ENCODE measurements around the gene TNRC6B.

TNRC6B gene

GRCh38 chr22:40270031-40270430, 92.3 kb downstream of the TNRC6B start:
- no peaks in the 10 kb centered on the region for H3K4me1 ChIP-seq (ENCODE audit: control insufficient read depth in 1 of 2, insufficient read depth in 2 of 2, low read length in 2 of 2)
- no peak overlapping the region for H3K4me3 ChIP-seq (ENCODE audit: low read depth in 1 of 2, low read length in 2 of 2)
- H3K9me3 ChIP-seq (ENCODE audit: control insufficient read depth in 1 of 2, low read length in 2 of 2) = no peaks in the 10 kb centered on the region
- peaks cover 22 to 30% of the 10 kb centered on the region in 2 donors for H3K36me3 ChIP-seq (ENCODE audit: control insufficient read depth in 1 of 2, insufficient read depth in 2 of 2, low read length in 2 of 2)
- H3K27me3 ChIP-seq (ENCODE audit: low read depth, low read length) = no peaks in the 10 kb centered on the region
- H3K27ac ChIP-seq (ENCODE audit: low read length) = no peak overlapping the region

GRCh38 chr22:40270748-40271373, 93.1 kb downstream of the TNRC6B start:
- peaks cover 18 to 22% of the 10 kb centered on the region in 2 donors for H3K36me3 ChIP-seq (ENCODE audit: control insufficient read depth in 1 of 2, insufficient read depth in 2 of 2, low read length in 2 of 2)
- no peaks in the 10 kb centered on the region for H3K9me3 ChIP-seq (ENCODE audit: control insufficient read depth in 1 of 2, low read length in 2 of 2)
- H3K4me3 ChIP-seq (ENCODE audit: low read depth in 1 of 2, low read length in 2 of 2) = no peak overlapping the region
- H3K27me3 ChIP-seq (ENCODE audit: low read depth, low read length) = no peaks in the 10 kb centered on the region
- no peak overlapping the region for H3K27ac ChIP-seq (ENCODE audit: low read length)
- peaks cover 0 to under 1% of the 10 kb centered on the region in 2 donors for H3K4me1 ChIP-seq (ENCODE audit: control insufficient read depth in 1 of 2, insufficient read depth in 2 of 2, low read length in 2 of 2)

- Histone ChIP-seq H3K4me1 (ENCODE audit: control insufficient read depth in 1 of 2, insufficient read depth in 2 of 2, low read length in 2 of 2) (peaks cover 0 to 4% of the 10 kb centered on the region in 2 donors), H3K36me3 (ENCODE audit: control insufficient read depth in 1 of 2, insufficient read depth in 2 of 2, low read length in 2 of 2) (peaks cover 15 to 17% of the 10 kb centered on the region in 2 donors), H3K27me3 (ENCODE audit: low read depth, low read length) (no peaks in the 10 kb centered on the region), H3K4me3 (ENCODE audit: low read depth in 1 of 2, low read length in 2 of 2) (no peak overlapping the region), H3K9me3 (ENCODE audit: control insufficient read depth in 1 of 2, low read length in 2 of 2) (no peaks in the 10 kb centered on the region), H3K27ac (ENCODE audit: low read length) (no peak overlapping the region)
Observed at GRCh38 chr22:40271440-40271839, 93.7 kb downstream of the TNRC6B start.

DNA sequence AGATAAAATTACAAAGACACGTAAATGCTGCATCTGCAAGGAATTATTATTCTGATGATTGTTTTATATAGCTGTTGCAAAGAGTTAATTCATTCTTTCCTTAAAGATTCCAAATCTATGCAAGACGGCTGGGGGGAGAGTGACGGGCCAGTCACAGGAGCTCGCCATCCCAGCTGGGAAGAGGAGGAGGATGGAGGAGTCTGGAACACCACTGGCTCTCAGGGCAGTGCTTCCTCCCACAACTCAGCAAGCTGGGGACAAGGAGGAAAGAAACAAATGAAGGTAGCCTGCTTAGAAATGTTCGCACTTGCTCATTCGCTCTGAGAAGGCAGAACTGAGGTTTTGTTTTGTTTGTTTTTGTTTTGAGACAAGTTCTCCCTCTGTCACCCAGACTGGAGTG, 95.6 kb downstream of the TNRC6B start:
- peaks cover 0 to 4% of the 10 kb centered on the region in 2 donors for H3K4me1 ChIP-seq (ENCODE audit: control insufficient read depth in 1 of 2, insufficient read depth in 2 of 2, low read length in 2 of 2)
- H3K9me3 ChIP-seq (ENCODE audit: control insufficient read depth in 1 of 2, low read length in 2 of 2) = no peaks in the 10 kb centered on the region
- no peak overlapping the region for H3K4me3 ChIP-seq (ENCODE audit: low read depth in 1 of 2, low read length in 2 of 2)
- no peak overlapping the region for H3K27ac ChIP-seq (ENCODE audit: low read length)
- peaks cover 9 to 17% of the 10 kb centered on the region in 2 donors for H3K36me3 ChIP-seq (ENCODE audit: control insufficient read depth in 1 of 2, insufficient read depth in 2 of 2, low read length in 2 of 2)
- no peaks in the 10 kb centered on the region for H3K27me3 ChIP-seq (ENCODE audit: low read depth, low read length)

- H3K27ac ChIP-seq (ENCODE audit: low read length) = peak overlapping the region; percentile 98
- peaks cover 33 to 37% of the 10 kb centered on the region in 2 donors for H3K36me3 ChIP-seq (ENCODE audit: control insufficient read depth in 1 of 2, insufficient read depth in 2 of 2, low read length in 2 of 2)
- H3K9me3 ChIP-seq (ENCODE audit: control insufficient read depth in 1 of 2, low read length in 2 of 2) = no peaks in the 10 kb centered on the region
- H3K4me3 ChIP-seq (ENCODE audit: low read depth in 1 of 2, low read length in 2 of 2) = peak overlapping the region in 1 of 2 donors; percentile 55
- H3K27me3 ChIP-seq (ENCODE audit: low read depth, low read length) = no peaks in the 10 kb centered on the region
- peaks cover 0 to 4% of the 10 kb centered on the region in 2 donors for H3K4me1 ChIP-seq (ENCODE audit: control insufficient read depth in 1 of 2, insufficient read depth in 2 of 2, low read length in 2 of 2)
Observed at GRCh38 chr22:40276996-40277823, 99.5 kb downstream of the TNRC6B start.

DNA sequence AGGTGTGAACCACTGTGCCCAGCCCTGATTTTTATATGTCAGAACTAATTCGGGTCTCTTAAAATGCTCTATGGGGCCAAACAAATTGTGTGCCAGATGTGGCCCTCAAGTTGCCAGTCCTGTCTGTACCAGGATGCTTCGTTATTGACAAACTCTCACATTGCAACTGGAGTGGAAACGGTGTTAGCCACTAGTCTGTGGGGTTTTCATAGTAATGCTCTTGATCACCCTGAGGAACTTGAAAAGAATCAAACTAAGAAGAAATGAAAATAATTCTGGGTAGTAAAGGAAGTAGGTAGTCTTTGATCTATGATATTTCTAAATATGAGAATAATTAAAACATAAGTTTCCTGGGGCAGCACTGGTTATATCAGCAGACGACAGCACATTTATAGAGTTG, 101.3 kb downstream of the TNRC6B start:
- Histone ChIP-seq H3K36me3 (ENCODE audit: control insufficient read depth in 1 of 2, insufficient read depth in 2 of 2, low read length in 2 of 2) (peaks cover 24 to 37% of the 10 kb centered on the region in 2 donors), H3K9me3 (ENCODE audit: control insufficient read depth in 1 of 2, low read length in 2 of 2) (no peaks in the 10 kb centered on the region), H3K4me3 (ENCODE audit: low read depth in 1 of 2, low read length in 2 of 2) (no peak overlapping the region), H3K4me1 (ENCODE audit: control insufficient read depth in 1 of 2, insufficient read depth in 2 of 2, low read length in 2 of 2) (peaks cover 0 to 4% of the 10 kb centered on the region in 2 donors), H3K27ac (ENCODE audit: low read length) (no peak overlapping the region), H3K27me3 (ENCODE audit: low read depth, low read length) (no peaks in the 10 kb centered on the region)

DNA sequence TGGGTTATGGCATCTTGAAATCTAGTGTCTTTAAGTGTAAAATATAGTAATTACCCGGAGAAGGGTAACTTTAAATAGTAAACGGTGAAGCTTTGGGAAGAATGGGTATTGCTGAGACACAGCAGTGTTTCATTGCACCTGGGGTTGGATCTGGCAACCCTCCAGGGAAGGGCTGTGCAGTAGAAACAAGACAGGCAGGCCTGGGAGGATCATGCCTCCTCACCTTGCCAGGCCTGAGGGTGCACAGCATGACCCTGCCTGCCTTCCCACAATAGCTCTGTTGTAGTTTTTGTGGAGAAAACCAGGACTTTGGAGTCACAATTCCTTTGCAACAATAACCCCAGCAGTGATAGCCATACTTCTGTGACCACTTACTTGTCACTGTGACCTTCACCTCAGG, 104.0 kb downstream of the TNRC6B start:
- Histone ChIP-seq H3K27me3 (ENCODE audit: low read depth, low read length) (no peaks in the 10 kb centered on the region), H3K9me3 (ENCODE audit: control insufficient read depth in 1 of 2, low read length in 2 of 2) (no peaks in the 10 kb centered on the region), H3K4me1 (ENCODE audit: control insufficient read depth in 1 of 2, insufficient read depth in 2 of 2, low read length in 2 of 2) (no peaks in the 10 kb centered on the region), H3K27ac (ENCODE audit: low read length) (no peak overlapping the region), H3K4me3 (ENCODE audit: low read depth in 1 of 2, low read length in 2 of 2) (no peak overlapping the region), H3K36me3 (ENCODE audit: control insufficient read depth in 1 of 2, insufficient read depth in 2 of 2, low read length in 2 of 2) (peaks cover 44 to 46% of the 10 kb centered on the region in 2 donors)

DNA sequence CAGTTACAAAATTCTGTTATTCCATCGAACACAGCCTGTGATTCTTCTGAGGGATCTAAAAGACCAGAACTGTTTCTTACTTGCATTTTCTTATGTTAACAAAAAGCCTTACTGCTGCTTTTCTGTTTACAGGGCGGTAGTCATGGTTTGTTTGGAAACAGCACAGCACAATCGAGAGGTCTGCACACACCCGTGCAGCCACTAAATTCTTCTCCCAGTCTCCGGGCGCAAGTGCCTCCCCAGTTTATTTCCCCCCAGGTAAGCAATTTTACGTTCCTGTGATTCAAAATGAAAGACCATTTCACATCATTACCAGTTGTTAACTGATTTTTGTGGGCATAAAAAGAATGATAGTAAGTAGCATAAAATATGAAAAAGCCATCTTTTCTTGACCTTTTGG, 107.8 kb downstream of the TNRC6B start:
- H3K27me3 ChIP-seq (ENCODE audit: low read depth, low read length) = no peaks in the 10 kb centered on the region
- H3K36me3 ChIP-seq (ENCODE audit: control insufficient read depth in 1 of 2, insufficient read depth in 2 of 2, low read length in 2 of 2) = peaks cover 56 to 60% of the 10 kb centered on the region in 2 donors
- H3K27ac ChIP-seq (ENCODE audit: low read length) = no peak overlapping the region
- H3K9me3 ChIP-seq (ENCODE audit: control insufficient read depth in 1 of 2, low read length in 2 of 2) = no peaks in the 10 kb centered on the region
- no peaks in the 10 kb centered on the region for H3K4me1 ChIP-seq (ENCODE audit: control insufficient read depth in 1 of 2, insufficient read depth in 2 of 2, low read length in 2 of 2)
- H3K4me3 ChIP-seq (ENCODE audit: low read depth in 1 of 2, low read length in 2 of 2) = no peak overlapping the region

GRCh38 chr22:40289991-40290459, 112.3 kb downstream of the TNRC6B start:
- Histone ChIP-seq H3K4me1 (ENCODE audit: control insufficient read depth in 1 of 2, insufficient read depth in 2 of 2, low read length in 2 of 2) (no peaks in the 10 kb centered on the region), H3K9me3 (ENCODE audit: control insufficient read depth in 1 of 2, low read length in 2 of 2) (no peaks in the 10 kb centered on the region), H3K27me3 (ENCODE audit: low read depth, low read length) (no peaks in the 10 kb centered on the region), H3K4me3 (ENCODE audit: low read depth in 1 of 2, low read length in 2 of 2) (no peak overlapping the region), H3K36me3 (ENCODE audit: control insufficient read depth in 1 of 2, insufficient read depth in 2 of 2, low read length in 2 of 2) (peaks cover 49 to 68% of the 10 kb centered on the region in 2 donors), H3K27ac (ENCODE audit: low read length) (no peak overlapping the region)

DNA sequence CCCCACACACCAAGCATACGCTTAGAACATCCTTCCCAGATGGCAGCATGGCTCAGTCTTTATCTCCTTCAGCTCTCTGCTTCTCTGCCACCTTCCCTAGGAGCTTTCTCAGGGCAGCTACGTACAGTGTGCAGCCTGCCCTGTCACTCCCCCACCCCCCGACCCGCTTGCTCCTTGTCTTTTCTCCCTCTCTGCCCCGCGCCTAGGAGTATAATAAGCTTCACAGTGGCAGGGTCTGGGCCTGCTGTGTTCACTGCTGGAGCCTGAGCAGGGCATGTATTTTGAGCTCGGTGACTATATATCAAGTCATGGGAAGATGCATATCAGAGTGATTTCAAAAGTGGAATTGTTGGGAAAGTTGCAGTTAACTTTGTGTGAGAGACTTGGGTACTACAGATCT, 112.8 kb downstream of the TNRC6B start:
- H3K4me1 ChIP-seq (ENCODE audit: control insufficient read depth in 1 of 2, insufficient read depth in 2 of 2, low read length in 2 of 2) = no peaks in the 10 kb centered on the region
- H3K9me3 ChIP-seq (ENCODE audit: control insufficient read depth in 1 of 2, low read length in 2 of 2) = no peaks in the 10 kb centered on the region
- no peak overlapping the region for H3K27ac ChIP-seq (ENCODE audit: low read length)
- no peak overlapping the region for H3K4me3 ChIP-seq (ENCODE audit: low read depth in 1 of 2, low read length in 2 of 2)
- H3K36me3 ChIP-seq (ENCODE audit: control insufficient read depth in 1 of 2, insufficient read depth in 2 of 2, low read length in 2 of 2) = peaks cover 44 to 63% of the 10 kb centered on the region in 2 donors
- H3K27me3 ChIP-seq (ENCODE audit: low read depth, low read length) = no peaks in the 10 kb centered on the region

DNA sequence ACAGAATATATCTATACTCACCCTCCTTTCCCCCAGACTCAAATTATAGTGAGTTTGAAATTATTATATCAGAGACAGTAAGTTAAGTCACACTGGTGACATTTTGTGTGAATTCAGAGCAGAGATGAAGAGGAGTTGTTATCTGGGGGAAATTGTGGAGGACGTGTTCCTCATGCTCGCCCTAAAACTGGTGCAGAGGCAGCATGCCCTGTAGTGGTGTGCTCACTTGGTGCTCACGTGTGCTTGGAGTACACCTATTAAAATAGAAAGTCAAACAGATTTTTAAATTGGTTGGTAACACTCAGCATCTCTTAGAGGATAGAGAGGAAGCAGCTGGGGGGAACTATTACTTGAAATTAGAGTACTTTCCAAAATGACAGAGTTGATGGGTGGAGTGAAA, 117.0 kb downstream of the TNRC6B start:
- Histone ChIP-seq H3K9me3 (ENCODE audit: control insufficient read depth in 1 of 2, low read length in 2 of 2) (no peaks in the 10 kb centered on the region), H3K4me1 (ENCODE audit: control insufficient read depth in 1 of 2, insufficient read depth in 2 of 2, low read length in 2 of 2) (peaks cover 0 to 3% of the 10 kb centered on the region in 2 donors), H3K27ac (ENCODE audit: low read length) (no peak overlapping the region), H3K27me3 (ENCODE audit: low read depth, low read length) (no peaks in the 10 kb centered on the region), H3K4me3 (ENCODE audit: low read depth in 1 of 2, low read length in 2 of 2) (no peak overlapping the region), H3K36me3 (ENCODE audit: control insufficient read depth in 1 of 2, insufficient read depth in 2 of 2, low read length in 2 of 2) (peaks cover 28 to 37% of the 10 kb centered on the region in 2 donors)
